Right lobe of liver (tissue), 6 donors: ENCODE data around the gene DIDO1. TPM values are rescaled to one million over a fixed set of nuclear protein-coding genes. Genes with fewer than 3 reads are reported as not detected.

Experiments
- ATAC-seq, 4 donors: fragments of 200-7000 bp; cut with Tn5 transposase; one replicate each; pipeline ENCODE4 v1.9.1; 2020; ENCODE audit warnings: mild to moderate bottlenecking in 4 of 4, moderate library complexity in 4 of 4
- DNase-seq, 3 donors: peaks; one replicate each; pipeline ENCODE4 v3.0.0-alpha.2; 2020
- H3K27ac ChIP-seq, 3 donors: fragments of 200-600 bp; one replicate each; pipeline ENCODE4 v1.8.0; 2022
- H3K27me3 ChIP-seq, 2 donors: fragments of 200-600 bp; one replicate each; pipeline ENCODE4 v1.8.0; 2022
- H3K36me3 ChIP-seq, 4 donors: fragments of 200-600 bp; sonication (generic) in 1 of 4; one replicate each; pipeline versions ENCODE4 v1.5.1 to v1.8.0; 2017 to 2022; ENCODE audit warnings: control low read depth in 1 of 4
- H3K4me1 ChIP-seq, 4 donors: fragments of 200-600 bp; sonication (generic) in 1 of 4; one replicate each; pipeline versions ENCODE4 v1.5.1 to v1.8.0; 2017 to 2022; ENCODE audit warnings: control low read depth in 1 of 4
- H3K4me3 ChIP-seq, 3 donors: fragments of 200-600 bp; one replicate each; pipeline ENCODE4 v1.8.0; 2022
- H3K9me3 ChIP-seq, 4 donors: fragments of 200-600 bp; sonication (generic) in 1 of 4; one replicate each; pipeline versions ENCODE4 v1.5.1 to v1.8.0; 2017 to 2022; ENCODE audit warnings: control low read depth in 1 of 4
- CTCF ChIP-seq, 4 donors: fragments of 200-600 bp in 3 of 4; fragments of 450-650 bp in 1 of 4; IDR thresholded peaks; one replicate each; pipeline versions ENCODE4 v1.5.1 to v1.8.0; 2016 to 2022; ENCODE audit warnings: antibody characterized with exemption in 4 of 4, mild to moderate bottlenecking in 2 of 4
- POLR2A ChIP-seq: fragments of 450-650 bp; IDR thresholded peaks from one replicate; pipeline ENCODE4 v1.6.1; 2017; ENCODE audit warnings: antibody characterized with exemption, mild to moderate bottlenecking
- WGBS: methylation state at CpG from one replicate; pipeline ENCODE4 v1.1.6; 2018; ENCODE audit warnings: low coverage, low lambda C conversion rate; ENCODE audit not compliant: insufficient coverage; ENCODE audit errors: missing lambda C conversion rate; 5-methylcytosine and 5-hydroxymethylcytosine counted together
- intact Hi-C, 2 donors: fragments of 100-400 bp; cut with DNase I; formaldehyde crosslinking; loops; one replicate each; pipeline versions ENCODE4 v1.11.2 to v1.14.1; 2022
- total RNA-seq, 6 experiments: library from RNA; depleted of rRNA in 2 of 6; stranded (reverse); fragments of >200 nt in 2 of 6; fragmentation: NEBNext Ultra II Directional in 3 of 6; extraction: Animal tissue kit (Norgen Biotek cat#: 25700) in 3 of 6; gene quantifications; one replicate each; pipeline versions ENCODE4 v1.1.0 to v1.2.4, GENCODE V29; 2016 to 2023
- donor health status: DM: no; HTN: yes; CAD: no.
- donor health status: DM: no; HTN: no; CAD: no.
- donor health status: DM: no; HTN: no; CAD: no.
- donor health status: DM: no; HTN: yes; CAD: no.
- donor health status: DM: no; HTN: yes; CAD: no.

Gene DIDO1
- total RNA-seq, 6 experiments from 2014 or later: 18.3 to 28.1 (median 21.1) TPM

- Histone ChIP-seq H3K36me3 (peaks cover 6 to 84% (median 45%) of the 10 kb centered on the region in 4 donors), H3K27ac (no peak overlapping the region), H3K4me1 (peaks cover 0 to 21% (median 10%) of the 10 kb centered on the region in 4 donors)
These were observed 35.9 kb downstream of the DIDO1 start for GRCh38 chr20:62890444-62890843.

GRCh38 chr20:62889871-62890270, 36.4 kb downstream of the DIDO1 start:
- peaks cover 0 to 21% (median 10%) of the 10 kb centered on the region in 4 donors for H3K4me1 ChIP-seq
- H3K4me3 ChIP-seq: no peak overlapping the region
- no peaks in the 10 kb centered on the region for H3K27me3 ChIP-seq
- TF ChIP-seq POLR2A: no peak
- no peak for TF ChIP-seq CTCF (IDR thresholded peaks at IDR 0.05)
- peaks cover 6 to 81% (median 44%) of the 10 kb centered on the region in 4 donors for H3K36me3 ChIP-seq
- WGBS: no CpG with 5 or more reads among the region's 9 CpGs
- H3K27ac ChIP-seq: no peak overlapping the region
- ATAC-seq: no peak
- H3K9me3 ChIP-seq: no peaks in the 10 kb centered on the region
- intact Hi-C loops: no loop called here
- peak in 1 of 3 donors; percentile 27 for DNase-seq

More at GRCh38 chr20:62890444-62890843, 35.9 kb downstream of the DIDO1 start:
- TF ChIP-seq POLR2A: no peak
- no peak for TF ChIP-seq CTCF (IDR thresholded peaks at IDR 0.05)
- Histone ChIP-seq H3K27me3 (no peaks in the 10 kb centered on the region), H3K4me3 (no peak overlapping the region), H3K9me3 (no peaks in the 10 kb centered on the region)
- WGBS: 83% methylated on average over 7 of the region's 7 CpGs
- peak in 1 of 3 donors; percentile 12 for DNase-seq
- intact Hi-C loops: no loop called here
- ATAC-seq: no peak

- TF ChIP-seq CTCF (IDR thresholded peaks at IDR 0.05) (no peak), POLR2A (no peak)
- Histone ChIP-seq H3K9me3 (no peaks in the 10 kb centered on the region), H3K4me3 (no peak overlapping the region), H3K4me1 (peaks cover 0 to 21% (median 10%) of the 10 kb centered on the region in 4 donors), H3K36me3 (peaks cover 6 to 76% (median 42%) of the 10 kb centered on the region in 4 donors), H3K27me3 (no peaks in the 10 kb centered on the region), H3K27ac (no peak overlapping the region)
- DNase-seq: peak in 1 of 3 donors; percentile 22
- no peak for ATAC-seq
- 90% methylated on average over 3 of the region's 8 CpGs for WGBS
- intact Hi-C loops: no loop called here
These were observed 36.9 kb downstream of the DIDO1 start for GRCh38 chr20:62889411-62889810.

GRCh38 chr20:62888910-62889309, 37.4 kb downstream of the DIDO1 start:
- peak in 1 of 3 donors; percentile 61 for DNase-seq
- peak; percentile 36 to 52 (median 40) for ATAC-seq
- 51% methylated on average over 7 of the region's 17 CpGs for WGBS
- Histone ChIP-seq H3K36me3 (peaks cover 6 to 71% (median 38%) of the 10 kb centered on the region in 4 donors), H3K27me3 (no peaks in the 10 kb centered on the region), H3K4me1 (peaks cover 0 to 21% (median 10%) of the 10 kb centered on the region in 4 donors), H3K4me3 (no peak overlapping the region), H3K27ac (no peak overlapping the region), H3K9me3 (no peaks in the 10 kb centered on the region)
- TF ChIP-seq CTCF (IDR thresholded peaks at IDR 0.05): no peak
- no peak for TF ChIP-seq POLR2A
- intact Hi-C loops: no loop called here
